ENCODE measurements around the gene POLR2F. TPM values are rescaled to one million over a fixed set of nuclear protein-coding genes. Genes with fewer than 3 reads are reported as not detected.
A peak's percentile ranks its signal among the peaks of the same experiment; 100 is the strongest.

Gene POLR2F
- total RNA-seq, 2 donors from 2014 or later = 25.9 to 27.7 TPM

DNA sequence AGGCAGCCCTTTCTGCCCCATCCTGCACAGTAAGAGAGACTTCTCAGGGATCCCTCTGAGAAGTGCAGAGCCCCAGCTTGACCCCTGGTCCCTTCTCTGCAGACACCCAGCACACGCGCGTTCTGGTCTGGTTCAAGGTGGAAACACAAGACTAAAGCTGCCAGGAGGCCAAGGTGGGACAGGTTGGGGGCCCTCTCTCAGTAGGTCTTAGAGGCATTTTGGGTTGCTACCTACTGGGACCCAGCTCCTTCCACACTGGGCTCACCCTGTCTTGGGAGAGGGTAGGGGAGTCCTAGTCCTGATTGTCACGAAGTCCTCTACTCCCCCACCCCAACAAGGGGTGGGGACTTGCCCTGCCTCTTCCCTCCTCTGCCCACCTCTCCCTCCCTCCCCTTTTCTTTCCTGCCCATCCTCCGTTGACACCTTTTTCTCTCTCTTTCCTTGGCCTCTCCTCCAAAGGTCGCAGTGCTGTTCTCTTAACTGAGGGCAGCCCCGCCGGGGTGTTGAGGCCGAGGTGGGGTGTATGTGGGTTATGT is 31.6 kb downstream of the POLR2F start:
- H3K9me3 ChIP-seq (ENCODE audit: control insufficient read depth, low read length, poor library complexity, severe bottlenecking) = no peaks in the 10 kb centered on the region
- ATAC-seq (no peak), DNase-seq (no peak)
- H3K27me3 Mint-ChIP-seq = no peaks in the 10 kb centered on the region
- no peaks in the 10 kb centered on the region for H3K4me1 Mint-ChIP-seq
- H3K27ac Mint-ChIP-seq = peak overlapping the region; percentile 43
- H3K4me3 Mint-ChIP-seq = no peak overlapping the region
- H3K36me3 Mint-ChIP-seq (ENCODE audit: low read depth) = peaks cover 4% of the 10 kb centered on the region

DNA sequence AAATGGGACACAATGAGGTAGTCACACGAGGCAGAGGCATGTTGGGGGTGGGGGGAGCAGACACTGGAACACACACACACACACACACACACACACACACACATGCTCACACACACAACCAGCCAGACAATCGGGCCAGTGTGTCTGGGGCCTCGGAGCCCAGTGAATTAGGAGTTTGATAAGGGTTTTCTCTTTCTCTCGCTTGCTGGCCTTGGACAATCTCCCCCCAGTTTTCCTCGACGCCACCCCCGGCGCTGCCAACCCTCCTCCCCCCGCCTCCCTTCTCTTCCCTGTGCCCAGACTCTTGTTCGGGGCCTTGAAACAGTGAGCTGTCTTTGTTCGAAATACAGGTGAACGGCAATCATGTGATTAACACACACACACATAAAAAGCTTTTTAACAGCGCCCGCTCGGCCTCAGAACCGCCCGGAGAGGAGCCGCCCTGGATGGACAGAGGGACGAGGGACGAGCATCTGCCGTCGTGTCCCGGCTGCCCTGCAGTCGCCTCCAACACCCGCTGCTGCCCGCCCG is 32.3 kb downstream of the POLR2F start:
- DNase-seq (no peak), ATAC-seq (no peak)
- H3K36me3 Mint-ChIP-seq (ENCODE audit: low read depth) = no peaks in the 10 kb centered on the region
- no peaks in the 10 kb centered on the region for H3K27me3 Mint-ChIP-seq
- no peaks in the 10 kb centered on the region for H3K4me1 Mint-ChIP-seq
- no peaks in the 10 kb centered on the region for H3K9me3 ChIP-seq (ENCODE audit: control insufficient read depth, low read length, poor library complexity, severe bottlenecking)
- H3K4me3 Mint-ChIP-seq = no peak overlapping the region
- peak overlapping the region; percentile 43 for H3K27ac Mint-ChIP-seq

DNA sequence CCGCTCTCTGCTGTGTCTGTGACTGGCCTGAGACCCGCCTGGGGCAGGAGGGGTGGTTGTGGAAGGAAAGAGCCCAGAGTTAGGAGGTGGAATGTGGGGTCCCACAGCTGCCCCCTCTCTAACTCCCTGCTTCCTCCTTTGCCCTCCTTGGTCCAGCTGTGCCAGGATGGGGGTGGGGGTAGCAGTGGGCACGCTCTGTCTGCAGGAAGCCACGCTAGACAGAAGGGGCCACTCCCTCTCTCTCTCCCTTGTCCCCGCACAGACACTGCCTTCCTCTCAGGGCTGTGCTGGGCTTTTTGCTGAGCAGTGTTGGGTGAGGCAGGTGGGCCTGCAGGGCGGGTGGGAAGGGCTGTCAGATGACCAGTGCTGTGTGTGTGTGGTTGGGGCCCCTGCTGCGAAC is 32.9 kb downstream of the POLR2F start:
- ATAC-seq (no peak), DNase-seq (no peak)
- no peaks in the 10 kb centered on the region for H3K36me3 Mint-ChIP-seq (ENCODE audit: low read depth)
- no peaks in the 10 kb centered on the region for H3K9me3 ChIP-seq (ENCODE audit: control insufficient read depth, low read length, poor library complexity, severe bottlenecking)
- no peaks in the 10 kb centered on the region for H3K4me1 Mint-ChIP-seq
- no peaks in the 10 kb centered on the region for H3K27me3 Mint-ChIP-seq
- no peak overlapping the region for H3K27ac Mint-ChIP-seq
- no peak overlapping the region for H3K4me3 Mint-ChIP-seq

DNA sequence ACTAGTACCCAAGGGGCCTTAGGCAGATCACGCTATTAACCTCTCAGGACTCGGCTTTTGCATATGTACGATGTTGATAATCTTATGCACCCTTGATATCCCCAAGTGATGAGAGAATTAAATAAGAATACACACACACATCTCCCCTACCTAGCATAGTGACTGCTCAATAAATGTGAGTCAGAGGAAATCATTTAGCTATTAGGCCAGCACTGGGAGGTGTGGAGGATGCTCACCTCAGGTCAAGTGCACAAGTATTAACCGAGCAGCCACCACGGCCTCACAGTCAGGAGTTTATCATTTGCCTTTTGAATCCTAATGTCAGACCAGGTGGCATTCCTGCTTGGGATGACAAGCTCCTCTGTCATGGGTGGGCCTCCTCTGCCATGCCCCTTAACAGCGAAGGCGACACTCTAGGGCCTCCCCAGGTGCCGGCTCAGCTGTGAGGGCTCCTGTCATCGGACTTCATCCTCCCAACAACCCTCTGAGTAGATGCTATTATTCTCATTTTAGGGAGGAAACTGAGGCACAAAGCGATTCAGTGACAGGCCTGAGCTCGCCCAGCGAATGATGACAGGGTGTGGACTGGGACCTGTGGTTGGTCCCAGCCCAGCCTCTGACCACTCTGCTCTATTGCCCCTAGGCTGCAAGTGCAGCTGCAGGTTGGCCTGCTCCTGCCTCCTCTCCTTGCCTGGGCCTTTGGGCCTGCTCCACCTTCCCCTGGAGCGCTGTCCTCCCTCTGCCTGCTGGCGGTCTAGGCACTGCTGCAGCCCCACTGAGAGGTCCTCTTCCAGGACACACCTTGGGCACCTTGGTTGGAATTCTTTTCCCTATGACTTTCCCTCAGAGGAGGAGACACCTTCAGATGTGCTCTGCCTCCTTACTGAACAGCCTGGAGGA is 35.9 kb downstream of the POLR2F start:
- no peaks in the 10 kb centered on the region for H3K9me3 ChIP-seq (ENCODE audit: control insufficient read depth, low read length, poor library complexity, severe bottlenecking)
- ATAC-seq = no peak
- Mint-ChIP-seq H3K36me3 (ENCODE audit: low read depth) (no peaks in the 10 kb centered on the region), H3K27ac (no peak overlapping the region), H3K27me3 (no peaks in the 10 kb centered on the region), H3K4me3 (no peak overlapping the region), H3K4me1 (peaks cover 2% of the 10 kb centered on the region)
- DNase-seq = no peak

DNA sequence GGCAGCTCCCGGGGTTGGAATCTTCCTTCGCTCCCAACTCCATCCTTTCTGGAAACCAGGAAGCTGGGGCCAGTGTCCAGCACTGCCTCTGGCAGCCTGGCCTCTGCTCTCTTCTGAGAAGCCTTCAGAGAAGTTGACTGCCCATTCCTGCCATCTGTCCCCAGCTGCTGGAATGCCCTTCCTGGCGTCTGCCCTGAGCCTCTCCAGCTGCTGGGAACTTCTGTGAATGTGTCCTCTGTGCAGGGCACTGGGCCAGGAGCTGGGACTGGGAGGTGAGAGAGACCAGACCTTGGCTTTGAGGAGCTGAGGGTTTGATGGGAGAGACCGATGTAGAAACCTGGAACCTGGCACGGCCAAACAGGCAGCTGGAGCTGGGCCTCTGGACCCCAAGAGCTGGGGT is 36.8 kb downstream of the POLR2F start:
- H3K4me1 Mint-ChIP-seq = peaks cover 2% of the 10 kb centered on the region
- no peak overlapping the region for H3K4me3 Mint-ChIP-seq
- DNase-seq (no peak), ATAC-seq (no peak)
- no peak overlapping the region for H3K27ac Mint-ChIP-seq
- H3K9me3 ChIP-seq (ENCODE audit: control insufficient read depth, low read length, poor library complexity, severe bottlenecking) = no peaks in the 10 kb centered on the region
- H3K27me3 Mint-ChIP-seq = no peaks in the 10 kb centered on the region
- H3K36me3 Mint-ChIP-seq (ENCODE audit: low read depth) = no peaks in the 10 kb centered on the region

DNA sequence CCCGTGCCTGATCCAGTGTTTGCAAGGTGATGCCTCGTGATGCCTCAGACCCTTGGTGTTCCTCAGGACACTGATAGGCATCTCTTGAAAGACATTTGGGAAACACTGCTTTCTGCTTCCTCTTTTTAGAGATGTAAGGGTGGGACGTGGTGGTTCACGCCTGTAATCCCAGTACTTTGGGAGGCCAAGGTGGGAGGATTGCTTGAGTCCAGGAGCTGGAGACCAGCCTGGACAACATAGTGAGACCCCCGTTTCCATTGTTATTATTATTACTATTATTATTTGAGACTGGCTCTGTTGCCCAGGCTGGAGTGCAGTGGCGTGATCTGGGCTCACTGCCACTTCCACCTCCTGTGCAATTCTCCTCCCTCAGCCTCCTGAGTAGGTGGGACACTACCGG is 37.4 kb downstream of the POLR2F start:
- no peaks in the 10 kb centered on the region for H3K9me3 ChIP-seq (ENCODE audit: control insufficient read depth, low read length, poor library complexity, severe bottlenecking)
- H3K27ac Mint-ChIP-seq = no peak overlapping the region
- no peak overlapping the region for H3K4me3 Mint-ChIP-seq
- ATAC-seq = no peak
- H3K27me3 Mint-ChIP-seq = no peaks in the 10 kb centered on the region
- no peak for DNase-seq
- H3K36me3 Mint-ChIP-seq (ENCODE audit: low read depth) = no peaks in the 10 kb centered on the region
- H3K4me1 Mint-ChIP-seq = peaks cover 2% of the 10 kb centered on the region

DNA sequence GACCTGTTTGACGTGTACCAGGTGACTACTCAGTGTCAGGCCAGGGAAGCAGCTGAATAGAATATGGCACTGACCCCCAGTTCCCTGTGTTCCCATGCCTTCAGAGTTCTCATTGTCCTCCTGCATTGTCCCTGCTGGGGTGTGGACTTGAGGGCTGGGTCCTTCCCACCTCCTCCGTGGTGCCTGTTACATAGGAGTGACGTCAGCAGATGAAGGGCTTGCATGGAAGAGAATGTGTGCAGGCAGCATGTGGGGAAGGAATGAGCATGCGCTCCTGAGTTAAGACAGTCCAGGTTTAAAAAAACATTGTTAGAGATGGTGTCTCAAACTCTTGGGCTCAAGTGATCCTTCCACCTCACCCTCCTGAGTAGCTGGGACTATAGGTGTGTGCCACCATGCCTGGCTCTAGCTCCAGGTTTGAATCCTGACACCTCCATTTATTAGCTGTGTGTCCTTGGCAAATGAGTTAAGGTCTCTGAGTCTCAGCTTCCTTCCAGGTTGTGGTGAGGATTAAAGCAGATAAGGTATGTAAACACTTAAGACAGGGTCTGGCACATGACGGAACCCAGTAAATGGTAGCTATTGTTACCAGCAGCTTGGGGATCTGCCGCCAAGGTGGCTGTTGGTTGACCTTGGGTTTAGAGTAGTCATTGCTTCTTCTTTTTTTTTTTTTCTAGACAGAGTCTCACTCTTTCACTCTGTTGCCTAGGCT is 38.4 kb downstream of the POLR2F start:
- DNase-seq (no peak), ATAC-seq (no peak)
- H3K4me1 Mint-ChIP-seq = peaks cover 2% of the 10 kb centered on the region
- H3K4me3 Mint-ChIP-seq = no peak overlapping the region
- no peaks in the 10 kb centered on the region for H3K36me3 Mint-ChIP-seq (ENCODE audit: low read depth)
- H3K27me3 Mint-ChIP-seq = no peaks in the 10 kb centered on the region
- no peaks in the 10 kb centered on the region for H3K9me3 ChIP-seq (ENCODE audit: control insufficient read depth, low read length, poor library complexity, severe bottlenecking)
- no peak overlapping the region for H3K27ac Mint-ChIP-seq

DNA sequence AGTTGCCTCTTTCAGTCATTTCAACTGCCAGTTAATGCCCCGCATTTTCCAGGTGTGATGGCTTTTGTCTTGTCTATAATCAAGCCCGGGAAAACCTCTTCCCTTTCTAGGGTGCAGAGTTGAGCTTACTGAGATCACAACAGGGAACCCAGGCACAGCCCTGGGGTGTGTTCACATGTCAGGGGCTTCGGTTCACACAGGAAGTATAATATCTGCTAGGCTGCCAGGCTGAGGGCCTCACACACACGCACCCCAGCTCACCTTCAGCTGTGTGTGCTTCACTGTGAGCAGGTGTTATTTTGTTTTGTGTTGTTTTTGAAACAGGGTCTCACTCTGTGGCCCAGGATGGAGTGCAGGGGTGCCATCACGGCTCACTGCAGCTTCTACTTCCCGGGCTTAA is 40.5 kb downstream of the POLR2F start:
- ATAC-seq = no peak
- Mint-ChIP-seq H3K4me3 (no peak overlapping the region), H3K36me3 (ENCODE audit: low read depth) (peaks cover 3% of the 10 kb centered on the region), H3K27me3 (no peaks in the 10 kb centered on the region), H3K4me1 (peaks cover 6% of the 10 kb centered on the region), H3K27ac (no peak overlapping the region)
- H3K9me3 ChIP-seq (ENCODE audit: control insufficient read depth, low read length, poor library complexity, severe bottlenecking) = no peaks in the 10 kb centered on the region
- no peak for DNase-seq

DNA sequence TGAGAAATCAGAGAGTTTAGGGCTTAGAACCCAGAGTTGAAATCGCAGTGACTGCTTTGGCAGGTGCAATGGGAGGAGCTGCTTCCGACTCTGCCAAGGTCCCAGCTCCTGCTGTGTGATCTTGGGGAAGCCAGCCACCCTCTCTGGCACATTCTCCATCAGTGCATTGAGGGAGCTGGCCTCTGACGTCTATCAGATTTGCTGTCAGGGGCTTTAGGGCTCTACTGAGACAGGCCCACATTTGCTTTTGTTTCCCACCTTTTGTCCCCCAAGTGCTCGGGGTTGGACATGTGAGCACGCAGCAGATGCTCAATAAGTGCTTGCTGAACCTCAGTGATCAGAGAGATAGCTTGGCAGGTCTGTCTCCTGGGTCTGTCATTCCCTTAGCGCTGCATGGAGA is 41.5 kb downstream of the POLR2F start:
- Mint-ChIP-seq H3K4me3 (no peak overlapping the region), H3K27me3 (no peaks in the 10 kb centered on the region), H3K27ac (no peak overlapping the region), H3K36me3 (ENCODE audit: low read depth) (peaks cover 3% of the 10 kb centered on the region), H3K4me1 (peaks cover 6% of the 10 kb centered on the region)
- ATAC-seq (no peak), DNase-seq (no peak)
- no peaks in the 10 kb centered on the region for H3K9me3 ChIP-seq (ENCODE audit: control insufficient read depth, low read length, poor library complexity, severe bottlenecking)

DNA sequence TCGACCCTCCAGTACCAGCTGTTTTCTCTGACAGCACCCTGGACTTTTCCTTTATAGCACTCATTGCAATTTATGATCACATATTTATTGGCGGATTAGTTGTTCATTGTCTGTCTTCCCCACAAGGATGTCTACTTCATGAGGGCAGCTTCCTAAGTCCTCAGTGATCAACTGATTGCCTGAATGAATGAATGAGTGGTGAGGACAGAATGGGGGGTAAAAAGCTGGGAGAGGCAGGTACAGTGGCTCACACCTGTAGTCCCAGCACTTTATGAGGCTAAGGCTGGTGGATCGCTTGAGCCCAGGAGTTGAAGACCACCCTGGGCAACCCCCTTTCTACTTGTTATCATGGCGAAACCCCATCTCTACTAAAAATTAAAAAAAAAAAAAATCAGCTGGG is 42.0 kb downstream of the POLR2F start:
- peak overlapping the region; percentile 49 for H3K27ac Mint-ChIP-seq
- peaks cover 3% of the 10 kb centered on the region for H3K36me3 Mint-ChIP-seq (ENCODE audit: low read depth)
- DNase-seq (no peak), ATAC-seq (no peak)
- H3K4me3 Mint-ChIP-seq = no peak overlapping the region
- H3K4me1 Mint-ChIP-seq = peaks cover 6% of the 10 kb centered on the region
- H3K9me3 ChIP-seq (ENCODE audit: control insufficient read depth, low read length, poor library complexity, severe bottlenecking) = no peaks in the 10 kb centered on the region
- no peaks in the 10 kb centered on the region for H3K27me3 Mint-ChIP-seq

DNA sequence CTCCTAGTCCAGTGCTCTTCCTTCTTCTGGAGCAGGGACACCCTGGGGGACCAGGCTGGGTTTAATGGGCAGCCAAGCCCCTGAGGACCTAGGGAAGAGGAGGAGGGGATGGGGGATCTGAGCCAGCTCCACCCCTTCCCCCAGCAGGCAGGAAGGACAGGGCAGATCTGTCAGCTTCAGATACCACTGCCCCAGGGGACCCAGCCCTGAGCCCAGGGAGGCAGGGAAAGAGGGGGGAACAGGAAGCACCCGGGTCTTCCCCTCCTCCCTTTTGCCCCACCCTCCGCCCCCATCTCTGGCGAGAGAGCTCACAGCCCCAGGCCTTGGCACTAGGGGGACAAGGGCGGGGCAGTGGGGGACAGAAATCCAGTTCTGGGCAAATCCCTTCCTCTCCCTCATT is 42.6 kb downstream of the POLR2F start:
- Mint-ChIP-seq H3K27ac (no peak overlapping the region), H3K4me3 (no peak overlapping the region)

DNA sequence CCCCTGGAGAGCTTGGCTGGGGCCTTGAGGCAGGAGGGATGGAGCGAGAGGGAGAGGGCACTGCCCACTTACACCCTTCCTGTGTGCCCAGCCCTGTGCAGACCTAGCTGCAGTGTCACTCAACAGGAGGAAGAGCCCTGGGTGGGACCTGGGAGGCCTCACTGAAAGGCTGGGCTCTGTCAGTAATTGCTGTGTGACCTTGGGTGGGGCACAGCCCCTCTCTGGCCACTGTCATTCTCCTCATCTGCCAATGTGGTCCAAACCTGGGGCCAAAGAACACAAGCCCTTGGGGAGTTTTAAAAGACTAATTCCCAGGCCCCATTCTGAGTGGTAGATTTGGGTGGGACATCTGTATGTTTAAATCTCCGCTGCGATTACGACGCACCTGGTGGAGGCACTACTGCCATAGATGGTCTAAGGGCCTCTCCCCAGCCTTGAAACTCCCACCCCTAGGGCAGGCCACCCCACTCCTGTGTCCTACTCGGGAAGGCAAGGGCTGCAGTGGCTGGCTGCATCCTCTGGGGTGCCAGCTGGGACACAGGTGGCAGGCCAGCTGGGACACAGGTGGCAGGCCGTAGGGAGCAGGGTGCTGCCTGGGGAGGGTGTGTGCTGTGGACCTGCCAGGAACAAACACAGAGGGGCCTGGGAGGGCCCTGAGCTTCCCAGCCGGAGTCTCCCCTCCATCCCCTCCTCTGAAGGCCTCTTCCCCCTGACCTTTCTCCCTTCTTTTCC is 43.2 kb downstream of the POLR2F start:
- Mint-ChIP-seq H3K36me3 (ENCODE audit: low read depth) (peaks cover 3% of the 10 kb centered on the region), H3K4me1 (peaks cover 8% of the 10 kb centered on the region), H3K4me3 (no peak overlapping the region), H3K27ac (no peak overlapping the region), H3K27me3 (no peaks in the 10 kb centered on the region)
- DNase-seq (no peak), ATAC-seq (no peak)
- H3K9me3 ChIP-seq (ENCODE audit: control insufficient read depth, low read length, poor library complexity, severe bottlenecking) = no peaks in the 10 kb centered on the region

More for the DNA sequence above, 42.6 kb downstream of the POLR2F start:
- Mint-ChIP-seq H3K36me3 (ENCODE audit: low read depth) (peaks cover 3% of the 10 kb centered on the region), H3K4me1 (peaks cover 7% of the 10 kb centered on the region), H3K27me3 (no peaks in the 10 kb centered on the region)
- ATAC-seq = no peak
- no peak for DNase-seq
- H3K9me3 ChIP-seq (ENCODE audit: control insufficient read depth, low read length, poor library complexity, severe bottlenecking) = no peaks in the 10 kb centered on the region

DNA sequence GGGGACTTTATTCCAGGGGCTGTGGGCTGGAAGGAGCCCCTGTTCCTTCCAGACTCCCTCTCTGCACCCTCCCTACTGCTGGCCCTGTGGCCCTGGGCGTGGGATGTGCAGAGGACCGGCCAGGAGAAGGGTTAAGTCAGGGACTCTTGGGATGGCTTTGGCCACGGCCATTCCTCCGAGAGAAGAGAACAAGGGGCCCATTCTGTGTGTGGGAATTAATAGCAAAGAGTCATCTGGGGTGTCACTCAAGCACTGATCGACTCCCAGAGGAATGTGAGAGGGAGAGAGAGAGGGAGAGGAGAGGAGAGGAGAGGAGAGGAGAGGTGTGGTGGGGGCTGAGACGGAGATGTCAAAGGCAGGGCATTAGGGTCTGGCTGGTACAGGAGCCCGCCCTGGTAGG is 45.0 kb downstream of the POLR2F start:
- ATAC-seq (no peak), DNase-seq (no peak)
- H3K36me3 Mint-ChIP-seq (ENCODE audit: low read depth) = peaks cover 3% of the 10 kb centered on the region
- H3K27ac Mint-ChIP-seq = peak overlapping the region; percentile 68
- H3K4me3 Mint-ChIP-seq = no peak overlapping the region
- no peaks in the 10 kb centered on the region for H3K9me3 ChIP-seq (ENCODE audit: control insufficient read depth, low read length, poor library complexity, severe bottlenecking)
- peaks cover 7% of the 10 kb centered on the region for H3K4me1 Mint-ChIP-seq
- no peaks in the 10 kb centered on the region for H3K27me3 Mint-ChIP-seq
